ENCODE measurements around the gene SECTM1. TPM values are rescaled to one million over a fixed set of nuclear protein-coding genes. Genes with fewer than 3 reads are reported as not detected.

The SECTM1 gene
- total RNA-seq, 4 donors from 2014 or later, result 19.8 to 35.5 (median 30.7) TPM

GRCh38 chr17:82300228-82300627 is 33.3 kb downstream of the SECTM1 start:
- TF ChIP-seq, protein P1, sequence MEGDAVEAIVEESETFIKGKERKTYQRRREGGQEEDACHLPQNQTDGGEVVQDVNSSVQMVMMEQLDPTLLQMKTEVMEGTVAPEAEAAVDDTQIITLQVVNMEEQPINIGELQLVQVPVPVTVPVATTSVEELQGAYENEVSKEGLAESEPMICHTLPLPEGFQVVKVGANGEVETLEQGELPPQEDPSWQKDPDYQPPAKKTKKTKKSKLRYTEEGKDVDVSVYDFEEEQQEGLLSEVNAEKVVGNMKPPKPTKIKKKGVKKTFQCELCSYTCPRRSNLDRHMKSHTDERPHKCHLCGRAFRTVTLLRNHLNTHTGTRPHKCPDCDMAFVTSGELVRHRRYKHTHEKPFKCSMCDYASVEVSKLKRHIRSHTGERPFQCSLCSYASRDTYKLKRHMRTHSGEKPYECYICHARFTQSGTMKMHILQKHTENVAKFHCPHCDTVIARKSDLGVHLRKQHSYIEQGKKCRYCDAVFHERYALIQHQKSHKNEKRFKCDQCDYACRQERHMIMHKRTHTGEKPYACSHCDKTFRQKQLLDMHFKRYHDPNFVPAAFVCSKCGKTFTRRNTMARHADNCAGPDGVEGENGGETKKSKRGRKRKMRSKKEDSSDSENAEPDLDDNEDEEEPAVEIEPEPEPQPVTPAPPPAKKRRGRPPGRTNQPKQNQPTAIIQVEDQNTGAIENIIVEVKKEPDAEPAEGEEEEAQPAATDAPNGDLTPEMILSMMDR (IDR thresholded peaks at IDR 0.05), result no peak
- ATAC-seq (ENCODE audit: low FRiP score) (no peak), DNase-seq (ENCODE audit: low spot score) (no peak)

DNA sequence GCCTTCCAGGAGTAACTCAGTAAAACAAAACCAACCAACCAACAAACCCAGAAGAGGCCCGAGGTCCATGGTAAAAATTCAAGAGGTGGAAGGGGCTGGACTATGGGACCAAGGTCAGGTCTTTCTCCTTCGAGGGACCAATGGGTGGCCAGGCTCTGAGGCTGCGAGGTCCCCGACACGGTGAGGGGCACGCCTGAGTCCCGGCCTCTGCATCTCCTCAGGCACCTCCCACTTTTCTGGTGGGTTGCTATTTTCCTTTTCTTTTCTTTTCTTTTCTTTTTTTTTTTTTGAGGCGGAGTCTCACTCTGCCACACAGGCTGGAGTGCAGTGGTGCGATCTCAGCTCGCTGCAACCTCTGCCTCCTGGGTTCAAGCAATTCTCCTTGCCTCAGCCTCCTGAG is 34.1 kb downstream of the SECTM1 start:
- DNase-seq (ENCODE audit: low spot score) (no peak), ATAC-seq (ENCODE audit: low FRiP score) (no peak)
- TF ChIP-seq, protein P1 (IDR thresholded peaks at IDR 0.05), result no peak

- ATAC-seq (ENCODE audit: low FRiP score), result no peak
- DNase-seq (ENCODE audit: low spot score), result no peak
- TF ChIP-seq, protein P1 (IDR thresholded peaks at IDR 0.05), result no peak
Measured at GRCh38 chr17:82298538-82299421, 34.8 kb downstream of the SECTM1 start.

- DNase-seq (ENCODE audit: low spot score), result peak; percentile 87
- TF ChIP-seq, protein P1 (IDR thresholded peaks at IDR 0.05), result no peak
- ATAC-seq (ENCODE audit: low FRiP score), result peak; percentile 78
Measured at GRCh38 chr17:82297714-82298537, 35.6 kb downstream of the SECTM1 start.

GRCh38 chr17:82297280-82297713 is 36.3 kb downstream of the SECTM1 start:
- DNase-seq (ENCODE audit: low spot score) (peak; percentile 90), ATAC-seq (ENCODE audit: low FRiP score) (peak; percentile 30)
- TF ChIP-seq, protein P1 (IDR thresholded peaks at IDR 0.05), result no peak

GRCh38 chr17:82296511-82297279 is 36.9 kb downstream of the SECTM1 start:
- no peak for ATAC-seq (ENCODE audit: low FRiP score)
- DNase-seq (ENCODE audit: low spot score), result no peak
- TF ChIP-seq, protein P1 (IDR thresholded peaks at IDR 0.05), result no peak

Data from omental fat pad (tissue), 4 donors.